T-cell (primary cell): ENCODE data around the gene CD59. TPM values are rescaled to one million over a fixed set of nuclear protein-coding genes. Genes with fewer than 3 reads are reported as not detected.

Experiments
- ATAC-seq, 4 experiments: fragments of 200-7000 bp in 3 of 4; fragments of 150-1000 bp in 1 of 4; cut with Tn5 transposase; replicated peaks in 1 of 4; 1 replicate in 3 of 4; 2 replicates in 1 of 4; pipeline ENCODE4 v1.10.0; 2021; ENCODE audit warnings: moderate library complexity in 3 of 4, mild to moderate bottlenecking in 2 of 4, moderate number of reproducible peaks in 1 of 4
- CTCF ChIA-PET, 2 donors: fragments of 300-600 bp; sonication (Branson Sonifier 250); formaldehyde crosslinking; loops; one replicate each; lab custom pipeline; 2022; ENCODE audit warnings: antibody characterized with exemption in 2 of 2; lab: Charles Lee
- POLR2A ChIA-PET, 2 donors: fragments of 300-600 bp; sonication (Branson Sonifier 250); formaldehyde crosslinking; loops; one replicate each; lab custom pipeline; 2022; ENCODE audit warnings: antibody characterized with exemption in 2 of 2; lab: Charles Lee
- DNase-seq, 35 experiments: peaks; one replicate each; pipeline versions ENCODE4 v3.0.0 to v3.0.0-alpha.2; 2013 to 2023
- H3K27ac ChIP-seq: one replicate; pipeline ENCODE4 v1.5.1; 2013; ENCODE audit warnings: low read length
- H3K27me3 ChIP-seq, 2 experiments: replicated peaks in 1 of 2; 1 replicate in 1 of 2; 2 replicates in 1 of 2; pipeline versions ENCODE4 v1.6.1 to v1.7.0; 2013; ENCODE audit warnings: low read length in 1 of 2, mixed read lengths in 1 of 2; ENCODE audit not compliant: control insufficient read depth in 2 of 2, insufficient read depth in 2 of 2; ENCODE audit errors: extremely low read depth in 1 of 2
- H3K36me3 ChIP-seq, 2 donors: 1 replicate in 1 of 2; 2 replicates in 1 of 2; pipeline versions ENCODE4 v1.6.1 to v1.7.0; 2013; ENCODE audit warnings: low read length in 1 of 2; ENCODE audit not compliant: control insufficient read depth in 2 of 2, insufficient read depth in 1 of 2; ENCODE audit errors: extremely low read depth in 1 of 2
- H3K4me1 ChIP-seq, 2 experiments: 1 replicate in 1 of 2; 2 replicates in 1 of 2; pipeline versions ENCODE4 v1.6.1 to v1.7.0; 2013; ENCODE audit warnings: low read length in 2 of 2, mixed read lengths in 1 of 2; ENCODE audit not compliant: insufficient read depth in 2 of 2, control insufficient read depth in 1 of 2; ENCODE audit errors: extremely low read depth in 1 of 2
- H3K4me3 ChIP-seq, 2 donors: 1 replicate in 1 of 2; 2 replicates in 1 of 2; pipeline versions ENCODE4 v1.5.1 to v1.7.0; 2013; ENCODE audit warnings: mild to moderate bottlenecking in 2 of 2, low read length in 1 of 2, moderate library complexity in 1 of 2; ENCODE audit not compliant: control insufficient read depth in 1 of 2; ENCODE audit errors: extremely low read depth in 1 of 2
- H3K9me3 ChIP-seq: 2 replicates; pipeline ENCODE4 v1.7.0; 2013
- H3K27ac Mint-ChIP-seq, 2 donors: one replicate each; pipeline ENCODE4 v1.8.0; 2020 to 2021; ENCODE audit warnings: mild to moderate bottlenecking in 2 of 2, mixed read lengths in 2 of 2
- H3K27me3 Mint-ChIP-seq, 2 donors: one replicate each; pipeline ENCODE4 v1.8.0; 2021 to 2022; ENCODE audit warnings: mixed read lengths in 2 of 2
- H3K36me3 Mint-ChIP-seq: one replicate; pipeline ENCODE4 v1.8.0; 2021; ENCODE audit warnings: mixed read lengths
- H3K4me1 Mint-ChIP-seq, 3 donors: one replicate each; pipeline ENCODE4 v1.8.0; 2020 to 2022; ENCODE audit warnings: mixed read lengths in 3 of 3, mild to moderate bottlenecking in 1 of 3
- H3K4me3 Mint-ChIP-seq, 3 donors: one replicate each; pipeline ENCODE4 v1.8.0; 2020 to 2022; ENCODE audit warnings: mild to moderate bottlenecking in 3 of 3, mixed read lengths in 3 of 3, moderate library complexity in 3 of 3
- H3K9me3 Mint-ChIP-seq, 3 donors: one replicate each; pipeline ENCODE4 v1.8.0; 2020 to 2022; ENCODE audit warnings: mixed read lengths in 3 of 3
- WGBS: methylation state at CpG from one replicate; pipeline ENCODE4 v1.1.5; 2013; ENCODE audit warnings: missing lambda C conversion rate; ENCODE audit not compliant: insufficient coverage; 5-methylcytosine and 5-hydroxymethylcytosine counted together
- total RNA-seq, 35 experiments: library from RNA in 6 of 35; stranded (reverse) in 6 of 35; fragments of 120-200 nt in 1 of 35; gene quantifications; one replicate each; pipeline versions ENCODE4 v1.2.1 to v1.2.4 and lab custom pipeline; 2013 to 2026

CD59 gene
- total RNA-seq, 5 donors from 2014 or later (not counting 1 experiment from before 2014, with no cell fraction given), result 34.3 to 85.8 (median 71.9) TPM

DNA sequence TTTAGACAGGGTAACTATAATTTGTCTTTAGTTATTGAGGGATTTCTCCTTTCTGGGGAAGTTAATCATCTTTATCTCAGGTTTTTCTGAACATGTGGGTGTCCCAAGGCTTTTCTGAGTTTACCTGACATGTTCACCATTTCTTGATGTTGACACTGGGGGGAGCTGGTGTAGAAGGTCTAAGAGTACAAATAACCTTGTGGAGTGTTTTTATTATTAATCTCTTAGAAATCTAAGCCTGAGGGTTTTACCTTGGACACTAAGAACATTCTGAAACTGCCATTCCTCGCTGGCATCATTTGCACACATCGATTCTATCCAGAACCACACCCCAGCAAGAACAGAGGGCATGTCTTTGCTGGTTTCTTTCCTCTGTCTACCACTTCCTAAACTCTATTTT, 20.0 kb downstream of the CD59 start:
- Histone ChIP-seq H3K4me3 (no peak overlapping the region), H3K9me3 (no peaks in the 10 kb centered on the region), H3K4me1 (no peaks in the 10 kb centered on the region), H3K27me3 (no peaks in the 10 kb centered on the region), H3K36me3 (peaks cover 0 to 11% of the 10 kb centered on the region in 2 donors), H3K27ac (no peak overlapping the region)
- CTCF ChIA-PET, result interaction anchor here (0.5 to 3.4 kb wide), 5 partner anchors 15 to 477 kb away, joined by 3 to 35 read pairs (median 5); no protein-coding TSS in a partner anchor
- no peak overlapping the region for H3K27ac Mint-ChIP-seq
- H3K36me3 Mint-ChIP-seq, result peaks cover 37% of the 10 kb centered on the region
- POLR2A ChIA-PET, result interaction anchor here (0.9 to 1.2 kb wide), 2 partner anchors 26 kb away, joined by 3 read pairs; no protein-coding TSS in a partner anchor
- H3K9me3 Mint-ChIP-seq, result no peaks in the 10 kb centered on the region
- H3K4me1 Mint-ChIP-seq, result no peaks in the 10 kb centered on the region
- no peak overlapping the region for H3K4me3 Mint-ChIP-seq
- WGBS, result no CpG with 5 or more reads among the region's 2 CpGs
- no peak for ATAC-seq
- H3K27me3 Mint-ChIP-seq, result no peaks in the 10 kb centered on the region
- peak in 1 of 35 experiments; percentile 47 for DNase-seq

DNA sequence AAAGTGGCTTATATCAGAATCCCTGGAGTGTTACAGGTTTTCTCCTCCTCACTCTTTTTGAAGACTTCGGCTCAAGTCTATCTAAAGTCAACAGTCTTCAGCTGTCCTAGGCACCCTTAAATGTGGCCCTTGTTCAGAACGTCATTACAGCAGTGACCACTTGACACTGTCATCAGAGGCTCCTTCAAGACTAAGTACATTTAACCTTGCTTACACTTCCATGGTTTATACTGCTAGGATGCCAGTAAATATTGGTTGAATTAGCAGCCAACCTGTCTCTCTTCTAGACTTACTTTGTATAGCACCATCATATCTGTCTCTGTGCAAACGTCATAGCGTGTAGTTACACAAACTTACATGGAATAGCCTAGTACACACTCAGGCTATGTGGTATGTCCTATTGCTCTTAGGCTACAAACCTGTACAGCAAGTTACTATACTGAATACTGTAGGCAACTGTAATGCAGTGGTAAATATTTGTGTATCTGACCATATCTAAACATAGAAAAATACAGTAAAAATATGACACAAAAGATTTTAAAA, 22.3 kb downstream of the CD59 start:
- H3K4me1 Mint-ChIP-seq, result no peaks in the 10 kb centered on the region
- no peaks in the 10 kb centered on the region for H3K9me3 Mint-ChIP-seq
- H3K36me3 ChIP-seq, result peaks cover 0 to 15% of the 10 kb centered on the region in 2 donors

DNA sequence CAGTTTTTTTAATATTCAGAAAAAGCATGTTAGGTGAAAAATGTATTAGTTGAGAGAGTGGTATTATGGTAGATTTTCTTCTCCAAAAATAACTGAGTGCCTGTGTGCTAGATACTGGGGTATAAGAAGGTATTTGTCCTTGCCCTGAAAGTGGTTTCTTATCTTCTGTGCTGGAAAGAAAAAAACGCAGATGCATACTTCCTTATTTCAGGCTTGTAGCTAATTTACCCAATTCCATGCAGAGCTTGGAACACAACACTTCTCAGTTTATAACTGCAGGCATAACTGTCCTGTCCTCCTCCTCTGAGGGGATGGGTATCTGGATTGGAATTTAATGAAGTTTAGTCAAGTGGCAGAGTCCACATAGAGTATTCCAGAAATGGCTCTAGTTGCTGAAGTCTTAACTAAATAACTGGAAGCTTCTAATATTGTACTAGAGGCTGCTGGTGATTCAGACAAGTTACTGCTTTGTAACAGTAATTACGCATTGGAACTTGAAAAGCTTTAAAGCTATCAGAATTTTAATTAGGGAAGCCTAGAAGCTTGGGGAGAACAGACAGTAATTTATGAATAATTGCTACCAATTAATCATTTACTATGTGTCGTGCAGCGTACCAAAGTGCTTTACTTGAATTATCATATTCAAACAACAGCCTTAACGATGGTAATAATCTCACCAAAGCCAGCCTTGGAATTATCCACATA, 22.9 kb downstream of the CD59 start:
- Mint-ChIP-seq H3K27ac (no peak overlapping the region), H3K4me1 (no peaks in the 10 kb centered on the region), H3K36me3 (peaks cover 48% of the 10 kb centered on the region), H3K27me3 (no peaks in the 10 kb centered on the region), H3K9me3 (no peaks in the 10 kb centered on the region), H3K4me3 (no peak overlapping the region)
- no peaks in the 10 kb centered on the region for H3K27me3 ChIP-seq
- no peak overlapping the region for H3K27ac ChIP-seq
- no peak overlapping the region for H3K4me3 ChIP-seq
- ChIA-PET CTCF (interaction anchor here in 1 of 2 donors (0.6 to 2.1 kb wide), 2 partner anchors 29 to 130 kb away, joined by 3 to 11 read pairs; no protein-coding TSS in a partner anchor), POLR2A (no interaction called here)
- no peaks in the 10 kb centered on the region for H3K4me1 ChIP-seq
- H3K36me3 ChIP-seq, result peaks cover 0 to 20% of the 10 kb centered on the region in 2 donors
- WGBS, result 100% methylated on average over 1 of the region's 5 CpGs
- H3K9me3 ChIP-seq, result no peaks in the 10 kb centered on the region
- no peak for DNase-seq
- no peak for ATAC-seq

More for the DNA sequence above, 22.3 kb downstream of the CD59 start:
- H3K4me1 ChIP-seq, result no peaks in the 10 kb centered on the region
- ChIA-PET CTCF (interaction anchor here in 1 of 2 donors (1.3 to 2.1 kb wide), 2 partner anchors 11 to 29 kb away, joined by 3 to 11 read pairs; no protein-coding TSS in a partner anchor), POLR2A (no interaction called here)
- no peak overlapping the region for H3K4me3 ChIP-seq
- H3K27me3 ChIP-seq, result no peaks in the 10 kb centered on the region
- H3K27ac ChIP-seq, result no peak overlapping the region
- no peak for ATAC-seq
- H3K36me3 Mint-ChIP-seq, result peaks cover 43% of the 10 kb centered on the region
- H3K4me3 Mint-ChIP-seq, result no peak overlapping the region
- DNase-seq, result no peak
- WGBS, result 100% methylated on average over 1 of the region's 4 CpGs
- no peak overlapping the region for H3K27ac Mint-ChIP-seq
- no peaks in the 10 kb centered on the region for H3K9me3 ChIP-seq
- no peaks in the 10 kb centered on the region for H3K27me3 Mint-ChIP-seq

DNA sequence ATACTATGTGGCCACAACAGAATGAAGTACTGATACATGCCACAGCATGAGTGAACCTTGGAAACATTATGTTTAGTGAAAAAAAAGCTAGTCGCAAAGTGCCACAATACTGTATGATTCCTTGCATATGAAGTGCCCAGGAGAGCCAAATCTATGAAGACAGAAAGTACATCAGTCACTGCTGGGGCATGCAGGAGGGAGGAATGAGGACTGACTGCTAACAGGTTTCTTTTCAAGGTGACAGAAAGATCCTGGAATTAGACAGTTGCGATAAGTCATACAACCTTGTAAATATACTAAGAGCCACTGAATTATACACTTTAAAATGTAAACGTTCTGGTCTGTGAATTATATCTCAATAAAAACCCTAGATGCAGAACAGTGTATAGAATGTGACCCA, 23.8 kb downstream of the CD59 start:
- no peaks in the 10 kb centered on the region for H3K4me1 ChIP-seq
- WGBS, result 100% methylated on average over 1 of the region's 3 CpGs
- Mint-ChIP-seq H3K4me1 (no peaks in the 10 kb centered on the region), H3K27ac (no peak overlapping the region), H3K4me3 (no peak overlapping the region), H3K27me3 (no peaks in the 10 kb centered on the region), H3K9me3 (no peaks in the 10 kb centered on the region), H3K36me3 (peaks cover 46% of the 10 kb centered on the region)
- no peaks in the 10 kb centered on the region for H3K9me3 ChIP-seq
- H3K36me3 ChIP-seq, result peaks cover 0 to 20% of the 10 kb centered on the region in 2 donors
- no peak overlapping the region for H3K27ac ChIP-seq
- no peak overlapping the region for H3K4me3 ChIP-seq
- DNase-seq, result no peak
- H3K27me3 ChIP-seq, result no peaks in the 10 kb centered on the region
- ATAC-seq, result no peak
- CTCF ChIA-PET, result no interaction called here
- POLR2A ChIA-PET, result no interaction called here

DNA sequence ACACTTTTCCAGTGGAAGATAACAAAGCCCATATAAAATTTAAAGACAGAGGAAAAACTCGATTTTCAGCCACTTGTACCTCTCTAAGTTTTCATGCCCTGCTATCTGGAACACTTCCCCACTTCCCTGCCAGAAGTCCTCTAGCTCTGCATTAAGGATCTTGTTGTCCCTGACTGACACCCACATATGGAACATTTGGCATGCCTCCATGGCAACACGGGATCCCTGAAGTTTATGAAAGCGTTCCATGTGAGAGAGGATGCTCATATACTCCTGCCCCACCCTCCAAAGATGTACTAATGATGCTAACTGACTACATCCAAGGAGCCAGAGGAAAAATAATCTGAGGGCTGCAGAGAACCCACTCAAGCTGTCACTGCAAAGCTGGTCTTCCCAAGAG, 26.8 kb downstream of the CD59 start:
- Mint-ChIP-seq H3K4me1 (peaks cover 3 to 8% (median 7%) of the 10 kb centered on the region in 3 donors), H3K27ac (no peak overlapping the region), H3K9me3 (no peaks in the 10 kb centered on the region), H3K4me3 (no peak overlapping the region), H3K36me3 (peaks cover 32% of the 10 kb centered on the region), H3K27me3 (no peaks in the 10 kb centered on the region)
- WGBS, result 100% methylated on average over 2 of the region's 3 CpGs
- Histone ChIP-seq H3K4me3 (no peak overlapping the region), H3K4me1 (no peaks in the 10 kb centered on the region), H3K9me3 (no peaks in the 10 kb centered on the region), H3K27ac (no peak overlapping the region), H3K27me3 (no peaks in the 10 kb centered on the region), H3K36me3 (peaks cover 0 to 17% of the 10 kb centered on the region in 2 donors)
- ChIA-PET CTCF (interaction anchor here (0.6 to 1.4 kb wide), 2 partner anchors 11 to 33 kb away, joined by 3 to 4 read pairs; no protein-coding TSS in a partner anchor), POLR2A (no interaction called here)
- ATAC-seq (no peak), DNase-seq (no peak)

DNA sequence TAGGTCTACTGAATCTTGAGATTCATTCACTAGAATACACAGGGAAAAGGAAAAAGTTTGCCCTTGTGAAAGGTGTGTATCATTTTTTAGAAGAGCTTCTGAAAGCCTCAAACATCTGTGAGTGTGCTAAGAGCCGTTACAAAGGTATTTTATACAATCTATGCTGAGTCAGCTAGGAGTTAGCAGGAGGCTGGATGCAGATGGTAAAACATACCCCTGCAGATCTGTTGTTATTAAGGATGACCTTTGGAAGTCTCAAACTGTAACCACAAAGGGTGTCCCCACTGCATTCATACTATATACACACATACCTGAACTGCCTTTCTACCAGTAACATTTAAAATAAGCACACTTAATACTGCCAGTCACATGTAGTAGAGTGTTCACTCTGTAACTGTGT, 27.2 kb downstream of the CD59 start:
- no peak overlapping the region for H3K4me3 Mint-ChIP-seq
- Histone ChIP-seq H3K27me3 (no peaks in the 10 kb centered on the region), H3K27ac (no peak overlapping the region), H3K36me3 (peaks cover 0 to 17% of the 10 kb centered on the region in 2 donors), H3K4me1 (no peaks in the 10 kb centered on the region), H3K4me3 (no peak overlapping the region), H3K9me3 (no peaks in the 10 kb centered on the region)
- H3K9me3 Mint-ChIP-seq, result no peaks in the 10 kb centered on the region
- H3K27ac Mint-ChIP-seq, result no peak overlapping the region
- no peak for DNase-seq
- ChIA-PET CTCF (interaction anchor here in 1 of 2 donors (0.6 kb wide), 3 partner anchors 11 to 1753 kb away, joined by 3 to 5 read pairs (median 4); no protein-coding TSS in a partner anchor), POLR2A (no interaction called here)
- WGBS, result no CpG with 5 or more reads among the region's 1 CpG
- H3K36me3 Mint-ChIP-seq, result peaks cover 29% of the 10 kb centered on the region
- H3K27me3 Mint-ChIP-seq, result no peaks in the 10 kb centered on the region
- ATAC-seq, result no peak
- H3K4me1 Mint-ChIP-seq, result peaks cover 3 to 8% (median 7%) of the 10 kb centered on the region in 3 donors
